Loucy (cell line): ENCODE results near the gene TMED10.
A peak's percentile ranks its signal among the peaks of the same experiment; 100 is the strongest.

Source experiments
- H2AFZ ChIP-seq: fragments of 200-600 bp; sonication (generic); 2 replicates; pipeline ENCODE4 v1.6.0; 2016; ENCODE audit warnings: antibody characterized with exemption, mild to moderate bottlenecking, low read length, moderate library complexity
- H3F3A ChIP-seq: fragments of 200-600 bp; 2 replicates; pipeline ENCODE4 v1.6.0; 2016; ENCODE audit warnings: antibody characterized with exemption, low read depth, mild to moderate bottlenecking
- H3K27me3 ChIP-seq: fragments of 200-600 bp; sonication (generic); 2 replicates; pipeline ENCODE4 v1.6.1; 2014; ENCODE audit warnings: low read length, mild to moderate bottlenecking; ENCODE audit not compliant: insufficient read depth, poor library complexity, severe bottlenecking
- H3K36me3 ChIP-seq: fragments of 200-600 bp; sonication (generic); 2 replicates; pipeline ENCODE4 v1.6.1; 2016; ENCODE audit warnings: low read length; ENCODE audit not compliant: insufficient read depth
- H3K4me1 ChIP-seq: fragments of 200-600 bp; sonication (generic); 2 replicates; pipeline ENCODE4 v1.5.1; 2014; ENCODE audit warnings: low read length, mild to moderate bottlenecking; ENCODE audit not compliant: insufficient read depth, poor library complexity, severe bottlenecking
- H3K4me2 ChIP-seq: fragments of 200-600 bp; sonication (generic); 2 replicates; pipeline ENCODE4 v1.6.0; 2014; ENCODE audit warnings: antibody characterized with exemption, low read length, low read depth, mild to moderate bottlenecking; ENCODE audit not compliant: poor library complexity, severe bottlenecking
- H3K4me3 ChIP-seq: fragments of 200-600 bp; sonication (generic); 2 replicates; pipeline ENCODE4 v1.5.1; 2014; ENCODE audit warnings: low read length, mild to moderate bottlenecking, mixed read lengths; ENCODE audit not compliant: poor library complexity, severe bottlenecking
- H3K79me2 ChIP-seq: fragments of 200-600 bp; sonication (generic); 2 replicates; pipeline ENCODE4 v1.6.1; 2014; ENCODE audit warnings: low read length; ENCODE audit not compliant: insufficient read depth
- H3K9ac ChIP-seq: fragments of 200-600 bp; sonication (generic); 2 replicates; pipeline ENCODE4 v1.6.0; 2014; ENCODE audit warnings: mild to moderate bottlenecking, low read depth, low read length, moderate library complexity; ENCODE audit not compliant: poor library complexity, severe bottlenecking
- H3K9me2 ChIP-seq: fragments of 200-600 bp; sonication (generic); replicated peaks from 2 replicates; pipeline ENCODE4 v1.6.1; 2016; ENCODE audit warnings: low read depth, low read length, mixed read lengths
- H3K9me3 ChIP-seq: fragments of 200-600 bp; sonication (generic); 2 replicates; pipeline ENCODE4 v1.6.1; 2014; ENCODE audit warnings: mild to moderate bottlenecking, antibody characterized with exemption, low read length, low read depth; ENCODE audit not compliant: insufficient read depth
- H4K20me1 ChIP-seq: fragments of 200-600 bp; sonication (generic); 2 replicates; pipeline ENCODE4 v1.6.0; 2014; ENCODE audit warnings: antibody characterized with exemption, low read length, mild to moderate bottlenecking; ENCODE audit not compliant: insufficient read depth, poor library complexity, severe bottlenecking
- CTCF ChIP-seq: fragments of 200-600 bp; sonication (generic); conservative IDR thresholded peaks from 2 replicates; pipeline ENCODE4 v1.5.1; 2014; ENCODE audit warnings: mild to moderate bottlenecking, antibody characterized with exemption, low read length
- EZH2phosphoT487 ChIP-seq: fragments of 200-600 bp; IDR thresholded peaks from 2 replicates; pipeline ENCODE4 v1.6.1; 2018; ENCODE audit warnings: antibody characterized with exemption, mild to moderate bottlenecking, moderate library complexity, borderline replicate concordance

TMED10 gene

GRCh38 chr14:75141062-75141461 is 35.4 kb downstream of the TMED10 start:
- peaks cover 35% of the 10 kb centered on the region for H3K4me1 ChIP-seq
- H3K9me3 ChIP-seq = no peaks in the 10 kb centered on the region
- H3K4me3 ChIP-seq = no peak overlapping the region
- peaks cover 22% of the 10 kb centered on the region for H4K20me1 ChIP-seq
- peak overlapping the region; percentile 44 for H3K9ac ChIP-seq
- no peaks in the 10 kb centered on the region for H3K9me2 ChIP-seq
- H3K36me3 ChIP-seq = peaks cover 29% of the 10 kb centered on the region; the same call in 1 of the 2 replicates
- peaks cover 54% of the 10 kb centered on the region for H3K79me2 ChIP-seq
- no peaks in the 10 kb centered on the region for H3K27me3 ChIP-seq
- H3F3A ChIP-seq = no peaks in the 10 kb centered on the region
- no peak overlapping the region for H2AFZ ChIP-seq
- peak overlapping the region; percentile 37 for H3K4me2 ChIP-seq
- no peak for TF ChIP-seq CTCF
- no peak for TF ChIP-seq EZH2phosphoT487

- Histone ChIP-seq H3K79me2 (peaks cover 54% of the 10 kb centered on the region), H3K36me3 (peaks cover 29% of the 10 kb centered on the region; the same call in 1 of the 2 replicates)
Observed at GRCh38 chr14:75140620-75141019, 35.8 kb downstream of the TMED10 start.

GRCh38 chr14:75139185-75139584 is 37.2 kb downstream of the TMED10 start:
- Histone ChIP-seq H3K4me3 (no peak overlapping the region), H3K4me2 (no peak overlapping the region), H3K27me3 (no peaks in the 10 kb centered on the region), H3K9ac (peak overlapping the region; percentile 6), H3K79me2 (peaks cover 49% of the 10 kb centered on the region), H3F3A (no peaks in the 10 kb centered on the region), H3K36me3 (peaks cover 30% of the 10 kb centered on the region), H3K9me2 (no peaks in the 10 kb centered on the region), H4K20me1 (peaks cover 20% of the 10 kb centered on the region), H3K4me1 (peaks cover 24% of the 10 kb centered on the region), H2AFZ (no peak overlapping the region), H3K9me3 (no peaks in the 10 kb centered on the region)
- TF ChIP-seq EZH2phosphoT487 = no peak
- TF ChIP-seq CTCF = no peak

More at GRCh38 chr14:75140620-75141019, 35.8 kb downstream of the TMED10 start:
- Histone ChIP-seq H3K4me1 (peaks cover 33% of the 10 kb centered on the region), H4K20me1 (peaks cover 20% of the 10 kb centered on the region), H3K4me2 (no peak overlapping the region), H3F3A (no peaks in the 10 kb centered on the region), H3K27me3 (no peaks in the 10 kb centered on the region), H3K4me3 (no peak overlapping the region), H3K9me3 (no peaks in the 10 kb centered on the region), H3K9ac (peak overlapping the region; percentile 44), H2AFZ (no peak overlapping the region), H3K9me2 (no peaks in the 10 kb centered on the region)
- no peak for TF ChIP-seq EZH2phosphoT487
- no peak for TF ChIP-seq CTCF
